Activated T-cell treated with anti-CD3 and anti-CD28 coated beads, Interleukin-2, amount 50 U/mL, for 48 hours (primary cell): ENCODE measurements around the gene SLMAP.

ENCODE experiments used
- DNase-seq, 2 experiments: peaks; one replicate each; pipeline ENCODE4 v3.0.0-alpha.2; 2020

Gene SLMAP

DNA sequence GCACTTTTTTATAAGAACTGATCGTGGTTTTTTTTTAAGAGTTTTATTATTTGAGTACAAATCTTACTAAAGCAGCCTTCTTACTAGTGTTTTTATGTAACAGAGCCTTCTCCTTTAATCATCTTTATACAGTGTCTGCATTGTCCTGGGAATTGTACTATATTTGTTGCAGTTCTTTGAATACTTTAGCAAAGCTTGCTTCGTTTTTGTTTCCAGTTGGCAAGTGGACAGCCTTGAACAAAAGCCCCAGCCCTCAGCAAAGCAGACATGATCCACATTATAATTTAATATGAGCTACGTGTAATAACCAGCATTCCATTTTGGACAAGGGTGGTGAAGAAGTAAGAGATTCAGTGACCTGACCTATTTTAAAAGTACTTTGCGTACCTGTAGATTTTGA, 139.9 kb downstream of the SLMAP start:
- no peak for DNase-seq

DNA sequence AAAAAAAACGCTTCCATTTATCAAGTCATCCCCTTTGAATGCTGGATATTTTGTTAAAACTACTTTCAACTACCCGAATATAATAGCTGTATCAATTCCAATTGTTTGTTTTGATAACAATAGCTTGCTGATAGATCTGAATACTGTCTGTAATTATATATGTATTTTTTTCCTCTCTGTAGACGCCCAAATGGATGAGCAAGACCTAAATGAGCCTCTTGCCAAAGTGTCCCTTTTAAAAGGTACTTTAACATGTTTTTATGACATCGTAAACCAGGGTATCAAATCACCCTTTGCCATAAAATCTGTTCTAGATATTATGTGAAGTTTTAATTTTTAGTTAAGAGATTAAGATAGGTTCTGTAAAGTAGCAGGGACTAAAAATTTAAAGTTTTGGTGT, 140.6 kb downstream of the SLMAP start:
- no peak for DNase-seq

DNA sequence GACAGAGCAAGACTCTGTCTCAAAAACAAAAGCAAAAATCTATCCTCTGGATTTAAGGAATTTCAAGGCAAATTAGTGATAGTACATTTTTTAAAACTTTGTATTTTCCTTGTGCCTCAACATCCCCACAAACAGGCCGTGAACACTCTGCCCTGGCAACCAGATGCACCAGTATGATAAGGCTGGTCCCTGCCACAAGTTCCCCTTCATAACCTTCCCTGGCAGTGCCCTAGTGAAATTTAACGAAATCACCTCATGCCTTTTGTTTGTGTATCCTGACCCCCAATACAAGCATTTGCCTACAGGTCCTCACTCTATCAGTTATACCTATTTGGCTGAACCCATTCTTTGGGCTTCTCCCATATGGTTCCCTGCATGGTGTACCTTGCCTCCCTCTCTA, 144.7 kb downstream of the SLMAP start:
- no peak for DNase-seq

DNA sequence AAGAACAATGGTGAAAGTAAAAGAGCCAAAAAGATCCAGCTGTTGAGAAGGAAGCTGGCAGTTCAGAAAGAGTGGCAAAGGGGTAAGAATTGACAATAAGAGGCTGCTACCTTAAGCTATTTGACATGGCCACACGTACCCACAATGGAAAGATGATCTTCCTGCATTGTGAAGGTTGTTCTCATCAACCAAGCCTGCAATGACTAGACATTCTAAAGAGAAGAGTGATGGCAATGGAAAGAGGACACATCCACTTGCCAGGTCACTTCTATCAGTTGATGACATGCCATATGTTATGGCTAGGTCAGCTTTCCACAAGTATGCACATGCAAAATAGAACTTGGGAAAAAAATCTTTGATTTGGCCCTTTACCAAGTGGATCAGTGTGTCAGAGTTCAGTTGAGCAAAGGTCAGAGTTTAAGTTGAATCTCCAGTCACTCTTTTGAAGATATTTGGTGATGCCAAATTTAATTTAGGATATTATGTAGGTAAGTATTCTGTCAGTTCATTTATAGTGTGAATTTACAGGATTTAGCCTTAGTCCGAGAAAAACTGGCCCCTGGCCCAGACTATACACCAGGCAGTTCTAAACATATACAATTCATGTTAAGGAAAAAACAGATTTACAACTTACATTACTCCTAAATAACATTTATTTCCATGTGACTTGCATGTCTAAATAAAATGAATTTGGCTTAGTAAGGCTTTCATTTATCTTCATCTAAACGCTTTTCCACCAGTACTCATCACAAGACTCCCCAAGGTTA, 147.2 kb downstream of the SLMAP start:
- DNase-seq = no peak

DNA sequence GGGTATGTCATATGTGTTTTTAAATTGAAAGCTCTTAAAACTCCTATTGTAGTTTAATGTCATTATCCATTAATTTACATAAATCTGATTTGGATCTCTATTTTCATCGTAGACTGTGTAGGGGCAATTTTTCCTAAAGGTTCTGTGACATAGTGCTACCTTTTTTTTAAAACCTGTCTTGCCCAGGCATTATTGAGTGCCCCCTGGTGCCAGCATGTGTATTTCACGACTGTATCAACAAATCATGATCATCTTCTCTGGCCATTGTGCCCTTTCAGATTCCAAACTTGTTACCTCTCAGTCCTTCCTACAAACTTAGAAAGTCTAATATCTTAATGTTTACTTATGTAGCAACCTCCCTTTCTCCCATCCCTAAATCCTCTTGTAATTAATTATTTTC, 154.9 kb downstream of the SLMAP start:
- peak; percentile 21 to 25 for DNase-seq

DNA sequence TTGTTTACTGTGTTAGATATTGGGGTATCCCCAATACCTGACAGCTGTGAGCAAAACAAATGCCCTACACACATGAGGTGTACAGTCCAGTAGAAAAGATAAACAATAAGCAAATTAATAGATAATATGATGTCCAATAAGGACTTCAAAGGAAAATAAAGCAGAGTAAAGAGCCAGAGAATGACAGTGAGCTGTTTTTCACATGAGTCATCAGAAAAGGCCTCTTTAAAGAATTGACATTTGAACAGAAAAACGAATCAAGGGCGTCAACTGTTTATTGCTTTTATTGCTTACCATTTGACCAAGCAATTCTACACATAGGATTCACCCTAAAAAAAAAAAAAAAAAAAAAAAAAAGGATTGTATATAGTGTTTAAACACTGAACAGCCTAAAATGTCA, 155.5 kb downstream of the SLMAP start:
- DNase-seq = no peak

DNA sequence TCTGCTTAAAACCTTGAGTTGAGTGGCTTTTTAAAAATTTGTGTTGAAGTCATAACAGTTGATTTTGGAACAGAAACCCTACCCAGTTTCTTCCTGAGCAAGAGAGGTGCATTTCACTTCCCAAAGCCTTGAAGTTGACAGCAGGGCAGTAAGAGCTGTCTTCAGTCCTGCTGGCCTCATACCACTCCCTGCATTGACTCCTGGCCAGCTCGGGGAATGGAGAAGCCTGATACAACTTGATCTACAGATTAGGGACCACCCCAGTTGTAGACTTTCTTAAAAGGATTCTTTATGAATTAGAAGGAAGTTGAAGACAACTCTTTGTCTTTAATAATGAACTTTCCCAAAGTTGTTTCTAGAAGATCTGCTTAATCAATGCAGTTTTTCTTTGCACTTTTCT, 161.5 kb downstream of the SLMAP start:
- DNase-seq = no peak

DNA sequence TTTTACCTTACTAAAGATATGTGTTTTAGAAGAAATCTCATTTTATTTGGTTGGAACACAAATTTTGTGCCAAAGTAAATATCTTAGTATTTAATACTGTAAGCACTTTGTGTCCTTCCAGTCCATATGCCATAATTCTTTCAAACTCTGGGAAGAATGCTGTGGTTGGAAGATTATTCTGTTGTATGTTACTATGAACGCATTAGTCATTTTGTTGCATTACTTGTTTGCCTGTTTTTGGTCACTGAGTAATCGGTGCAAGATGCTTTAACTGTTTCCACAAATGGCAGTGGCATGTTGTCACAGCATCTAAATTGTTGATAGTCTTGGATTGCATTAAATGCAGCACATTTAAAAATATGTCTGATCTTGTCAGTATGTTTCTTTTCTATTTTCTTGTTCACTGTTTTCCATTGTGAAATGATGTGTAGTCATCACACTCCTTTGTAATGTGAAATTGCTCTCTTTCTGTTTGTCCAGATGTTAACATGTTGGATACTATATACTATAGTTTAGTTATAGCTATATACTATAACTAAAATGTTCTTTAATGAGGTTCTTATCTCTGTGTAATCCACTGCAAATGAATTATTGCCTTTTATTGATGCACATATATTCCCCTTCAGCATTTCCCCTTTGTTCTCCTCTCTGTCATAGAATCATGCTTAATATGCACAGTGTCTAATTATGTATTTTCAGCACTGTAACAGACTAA, 162.2 kb downstream of the SLMAP start:
- no peak for DNase-seq

DNA sequence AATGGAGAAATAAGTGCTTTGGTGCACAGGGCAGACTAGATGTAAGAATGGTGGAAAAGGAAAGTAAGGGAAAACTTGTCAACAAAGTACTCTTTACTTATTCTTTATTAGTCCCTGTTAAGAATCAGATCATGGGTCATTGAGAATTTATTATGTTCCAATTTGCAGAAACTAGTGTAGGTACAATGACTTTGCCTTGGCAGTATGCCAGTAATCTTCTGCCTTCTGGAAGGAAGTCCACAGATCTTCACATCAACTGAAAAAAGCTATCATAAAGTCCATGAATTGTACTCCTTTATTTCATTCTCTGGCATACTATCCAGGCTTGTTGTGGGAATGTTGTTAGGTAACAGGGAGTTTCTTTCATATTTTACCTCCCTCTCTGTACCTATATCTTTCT, 163.9 kb downstream of the SLMAP start:
- DNase-seq = no peak

DNA sequence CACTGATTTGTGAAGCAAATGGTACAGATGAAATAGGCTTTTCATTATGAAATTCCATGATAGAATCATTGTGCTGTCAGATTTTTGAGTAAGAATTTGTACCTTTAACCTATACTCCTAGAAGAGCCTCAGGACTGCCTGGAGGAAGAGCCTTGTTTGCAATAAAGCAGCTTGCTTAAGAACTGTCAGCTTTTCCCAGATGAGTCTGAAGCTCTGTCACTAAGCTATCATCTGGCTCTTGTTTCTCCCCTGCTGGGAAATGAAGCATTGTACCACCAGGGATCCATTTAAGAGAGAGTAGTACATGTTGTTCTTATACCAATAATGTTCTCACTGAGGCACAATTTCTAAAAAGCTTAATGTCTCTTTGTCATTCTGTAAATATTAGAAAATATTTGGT, 167.0 kb downstream of the SLMAP start:
- no peak for DNase-seq

DNA sequence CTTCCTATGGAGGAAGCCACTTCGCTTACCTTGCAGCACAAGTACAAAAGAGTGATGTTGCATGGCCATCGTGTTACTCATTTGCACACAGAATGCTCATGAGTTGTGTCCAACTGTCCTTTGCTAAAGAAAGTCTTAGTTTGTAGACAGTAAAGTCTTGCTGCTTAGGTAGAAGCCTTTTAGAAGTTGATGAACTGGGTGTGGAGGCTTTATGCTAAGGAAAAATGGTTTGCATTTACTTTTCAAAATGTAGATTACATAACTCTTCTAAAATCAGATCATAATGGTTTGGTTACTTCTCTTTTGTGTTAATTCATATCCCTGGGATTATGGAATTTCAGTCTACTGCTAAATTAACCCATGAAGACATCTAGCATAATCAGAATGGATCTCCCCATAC, 167.6 kb downstream of the SLMAP start:
- DNase-seq = no peak

DNA sequence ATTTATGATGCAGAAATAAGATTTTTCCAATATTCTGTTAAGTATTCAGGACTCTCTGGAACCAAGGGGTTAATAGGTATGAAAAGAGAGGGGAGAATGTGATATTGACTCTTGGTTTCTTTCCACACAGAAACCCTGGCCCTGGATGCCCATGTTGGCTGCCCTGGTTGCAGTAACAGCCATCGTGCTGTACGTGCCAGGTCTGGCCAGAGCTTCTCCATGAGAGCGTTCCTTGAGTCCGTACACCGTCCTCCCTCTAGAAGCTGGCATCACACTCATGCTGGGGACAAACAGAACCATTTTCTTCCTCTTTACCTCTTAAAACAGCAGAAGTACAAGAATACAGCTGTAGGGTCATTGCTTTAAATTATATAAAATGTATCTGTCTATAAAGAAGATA, 171.1 kb downstream of the SLMAP start:
- no peak for DNase-seq

DNA sequence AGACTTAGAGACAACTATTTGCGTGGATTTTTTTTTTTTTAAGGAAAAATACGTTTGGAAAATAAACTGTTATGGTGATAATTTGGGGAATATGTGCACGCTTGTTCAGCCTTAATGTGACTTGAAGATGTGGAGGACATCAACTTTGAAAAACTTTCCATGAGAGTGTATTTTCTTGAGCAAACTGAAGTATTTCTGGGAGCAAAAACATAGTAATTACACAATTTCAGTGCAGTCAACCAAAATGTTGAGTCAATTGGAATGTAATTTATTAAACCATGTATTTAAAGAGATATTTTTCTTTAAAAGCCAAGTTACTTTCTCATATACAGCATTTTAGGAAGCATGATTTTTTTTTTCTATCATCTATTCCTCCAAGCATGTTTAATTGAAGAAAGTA, 171.8 kb downstream of the SLMAP start:
- no peak for DNase-seq

DNA sequence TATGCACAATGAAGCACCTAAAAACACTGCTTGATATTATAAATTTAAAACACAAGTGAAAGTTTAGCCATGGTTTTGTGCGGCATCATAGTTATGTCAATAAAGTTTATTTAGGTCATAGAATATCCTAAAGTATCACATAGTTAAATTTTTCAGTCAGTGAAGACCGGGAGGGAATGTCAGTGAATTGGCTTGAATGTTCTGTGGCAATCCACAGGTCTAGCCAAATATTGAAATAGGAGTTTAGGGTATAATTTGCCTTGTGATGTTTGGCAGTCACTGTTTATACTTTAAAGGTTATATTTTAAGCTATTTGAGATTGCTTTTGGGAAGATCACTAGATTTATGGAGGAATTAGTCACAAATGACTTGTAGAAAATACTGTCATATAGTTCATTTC, 172.4 kb downstream of the SLMAP start:
- no peak for DNase-seq

DNA sequence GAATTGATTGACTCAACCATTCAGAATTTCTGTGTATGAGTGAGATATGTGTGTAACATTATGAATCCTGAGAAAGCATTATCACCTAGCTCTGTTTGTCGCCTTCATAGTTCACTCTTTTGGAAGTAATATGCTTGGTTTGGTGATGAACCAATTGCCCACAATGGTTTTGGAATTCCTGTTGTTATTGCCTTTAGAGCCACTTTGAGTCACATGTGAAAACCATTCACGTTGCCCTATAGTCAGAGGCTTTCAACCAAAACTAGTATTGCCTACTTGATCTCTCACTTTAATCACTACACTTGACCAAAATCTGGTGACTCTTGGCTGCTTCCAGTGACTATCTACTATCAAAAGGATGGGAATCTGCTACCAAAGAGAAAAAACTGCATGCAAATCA, 173.9 kb downstream of the SLMAP start:
- no peak for DNase-seq

DNA sequence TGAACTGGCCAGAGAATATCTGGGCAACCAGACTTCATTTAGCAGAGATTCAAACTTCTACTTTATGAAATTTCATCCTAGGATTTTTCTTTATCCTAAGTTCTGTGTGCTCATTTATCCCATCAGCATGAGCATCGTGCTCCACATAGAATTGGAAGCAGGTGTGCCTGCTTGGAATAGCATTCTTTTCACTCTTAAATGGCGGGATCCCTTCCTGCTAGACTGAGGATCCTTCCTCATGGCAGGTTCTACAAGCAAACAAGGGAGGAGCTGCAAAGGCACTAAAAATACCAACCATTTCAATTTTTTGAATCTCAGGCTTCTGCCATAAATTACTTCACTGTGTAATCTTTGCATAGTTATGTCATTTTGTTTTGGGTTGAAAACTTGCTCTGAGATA, 177.5 kb downstream of the SLMAP start:
- no peak for DNase-seq

DNA sequence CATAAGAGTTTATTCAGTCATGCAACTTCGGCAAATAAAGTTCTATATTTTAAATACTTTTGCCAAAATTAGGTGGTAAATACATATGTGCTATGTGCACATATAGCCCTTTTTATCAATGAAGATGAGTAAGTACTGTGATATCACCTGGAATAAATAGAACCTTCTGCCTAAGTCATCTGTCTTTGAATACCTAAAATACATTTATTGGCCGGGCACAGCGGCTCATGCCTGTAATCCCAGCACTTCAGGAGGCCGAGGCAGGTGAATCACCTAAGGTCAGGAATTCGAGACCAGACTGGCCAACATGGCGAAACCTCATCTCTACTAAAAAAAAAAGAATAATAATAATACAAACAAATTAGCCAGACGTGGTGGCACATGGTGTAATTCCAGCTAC, 178.3 kb downstream of the SLMAP start:
- no peak for DNase-seq

DNA sequence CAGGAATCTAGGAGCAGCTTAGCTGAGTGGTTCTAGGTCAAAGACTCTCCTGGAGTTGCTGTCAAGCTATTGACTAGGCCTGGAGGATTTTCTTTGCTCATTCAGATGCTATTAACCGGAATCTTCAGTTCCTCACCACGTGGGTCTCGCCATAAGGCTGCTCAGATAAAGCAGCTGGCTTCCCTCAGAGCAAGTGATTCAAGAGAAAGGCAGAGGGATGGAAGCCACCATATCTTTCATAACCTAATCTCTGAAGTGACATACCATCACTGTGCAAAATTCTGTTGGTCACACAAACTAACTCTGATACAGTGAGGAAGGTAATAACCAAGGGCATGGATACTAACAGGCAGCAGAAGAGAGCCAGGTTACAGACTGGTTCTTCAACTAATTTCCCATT, 179.4 kb downstream of the SLMAP start:
- DNase-seq = no peak

DNA sequence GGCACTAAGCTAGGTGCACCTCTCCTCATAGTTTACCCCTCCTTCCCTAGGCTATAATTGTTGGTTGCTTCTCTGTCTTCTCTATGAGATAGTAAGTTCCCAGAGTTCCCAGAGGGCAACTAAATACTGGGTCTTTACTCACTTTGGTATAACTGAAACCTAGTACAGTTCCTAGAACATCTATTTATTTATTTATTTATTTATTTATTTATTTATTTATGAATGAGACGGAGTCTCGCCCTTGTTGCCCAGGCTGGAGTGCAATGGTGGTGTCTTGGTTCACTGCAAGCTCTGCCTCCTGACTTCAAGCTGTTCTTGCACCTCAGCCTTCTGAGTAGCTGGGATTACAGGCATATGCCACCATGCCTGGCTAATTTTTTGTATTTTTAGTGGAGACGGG, 181.0 kb downstream of the SLMAP start:
- DNase-seq = no peak

DNA sequence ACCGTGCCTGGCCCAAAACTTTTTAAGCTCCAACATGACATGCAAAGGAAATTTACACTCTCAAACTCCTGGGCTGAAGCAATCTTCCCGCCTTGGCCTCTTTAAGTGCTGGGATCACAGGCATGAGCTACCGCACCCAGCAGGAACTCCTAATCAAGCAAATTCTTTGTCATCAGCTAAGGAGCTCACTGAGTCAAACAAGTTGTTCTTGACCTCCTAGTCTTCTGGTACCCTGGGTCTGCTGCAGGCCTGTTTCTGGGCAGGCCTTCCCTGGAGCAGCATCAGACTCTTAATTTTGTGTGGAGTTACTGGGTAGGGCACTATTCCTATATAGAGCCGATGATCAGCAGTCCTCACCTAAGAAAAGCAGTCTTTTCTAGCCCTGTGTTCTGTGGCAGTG, 183.7 kb downstream of the SLMAP start:
- no peak for DNase-seq

DNA sequence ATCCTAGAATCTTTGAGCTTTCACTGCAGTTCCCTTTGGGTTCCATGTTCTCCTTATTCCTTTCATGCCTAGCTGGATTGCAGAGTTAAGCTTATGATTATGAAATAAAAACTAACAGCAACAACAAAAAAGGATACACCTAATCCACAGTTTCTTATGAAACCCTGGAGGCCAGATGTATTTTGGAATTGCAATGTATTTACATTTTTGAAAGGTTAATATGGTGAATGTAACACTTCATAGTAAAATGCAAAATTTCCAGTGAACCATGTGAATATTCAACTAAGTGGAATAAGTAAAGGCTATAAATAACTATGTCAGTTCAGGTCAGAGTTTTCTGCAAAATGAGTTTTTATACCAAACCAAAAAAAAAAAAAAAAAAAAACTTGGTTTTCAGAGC, 186.3 kb downstream of the SLMAP start:
- DNase-seq = no peak

DNA sequence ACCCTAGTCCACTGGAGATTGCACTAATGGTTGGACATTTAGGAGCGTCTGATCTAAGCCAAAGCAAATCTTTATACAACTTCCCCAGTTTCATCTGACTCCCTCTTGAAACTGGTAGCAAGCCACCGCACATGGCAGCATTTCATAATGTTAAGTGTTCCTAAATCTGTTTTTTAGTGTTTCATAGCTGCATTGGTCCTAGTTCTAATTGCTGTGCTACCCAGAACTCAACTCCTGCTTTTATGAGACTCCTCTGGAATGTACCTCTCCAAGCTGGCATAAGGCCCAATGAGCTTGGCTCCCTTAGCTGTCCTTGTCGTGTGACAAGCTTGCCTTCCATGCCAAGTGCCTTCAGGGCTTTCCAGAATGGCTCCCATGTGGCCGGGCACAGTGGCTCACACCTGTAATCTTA, 186.8 kb downstream of the SLMAP start:
- DNase-seq = no peak

DNA sequence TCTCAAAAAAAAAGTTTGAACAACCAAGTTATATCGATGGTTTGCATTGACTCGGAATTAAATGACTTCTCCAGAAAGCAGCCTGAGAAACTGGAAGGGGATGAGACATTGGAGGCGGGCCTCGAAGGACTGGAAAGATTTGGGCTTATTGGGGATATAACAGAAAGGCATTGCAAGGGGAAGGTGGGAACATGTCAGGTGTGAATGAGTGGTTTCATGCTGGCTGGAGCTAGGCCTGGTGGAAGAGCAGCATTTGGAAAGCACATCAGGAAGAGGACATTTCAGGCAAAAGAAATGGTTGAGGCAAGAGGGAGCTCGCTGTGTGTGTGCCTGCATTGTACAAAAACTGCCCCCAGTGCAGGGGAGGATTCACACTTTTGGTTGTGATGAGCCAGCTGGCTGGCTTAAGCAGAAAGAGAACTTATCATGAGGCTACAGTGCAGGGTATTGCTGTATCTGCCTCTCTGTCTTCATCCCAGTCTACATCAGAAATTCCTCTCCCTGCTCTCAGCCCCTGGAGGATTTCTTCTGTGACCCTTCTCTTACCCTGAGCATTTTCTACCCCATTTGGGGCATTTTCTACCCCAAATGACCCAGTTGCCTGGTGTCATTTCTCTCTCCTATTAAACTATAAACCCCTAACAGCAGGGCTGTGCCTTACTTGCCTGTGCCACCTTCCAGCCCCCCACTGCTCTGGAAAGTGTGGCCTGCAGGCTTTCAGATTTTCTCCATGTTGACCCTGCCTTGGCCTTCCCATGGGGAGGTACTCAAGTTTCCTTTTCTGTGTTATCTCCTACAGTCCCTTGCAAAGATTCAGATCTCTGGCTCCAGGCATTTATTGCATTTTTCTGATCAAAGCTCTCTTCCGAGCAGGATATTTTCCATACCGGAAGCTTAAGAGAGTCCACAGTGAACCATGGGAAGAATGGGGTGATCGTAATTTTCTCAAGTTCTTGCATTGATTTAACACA, 187.7 kb downstream of the SLMAP start:
- DNase-seq = no peak

DNA sequence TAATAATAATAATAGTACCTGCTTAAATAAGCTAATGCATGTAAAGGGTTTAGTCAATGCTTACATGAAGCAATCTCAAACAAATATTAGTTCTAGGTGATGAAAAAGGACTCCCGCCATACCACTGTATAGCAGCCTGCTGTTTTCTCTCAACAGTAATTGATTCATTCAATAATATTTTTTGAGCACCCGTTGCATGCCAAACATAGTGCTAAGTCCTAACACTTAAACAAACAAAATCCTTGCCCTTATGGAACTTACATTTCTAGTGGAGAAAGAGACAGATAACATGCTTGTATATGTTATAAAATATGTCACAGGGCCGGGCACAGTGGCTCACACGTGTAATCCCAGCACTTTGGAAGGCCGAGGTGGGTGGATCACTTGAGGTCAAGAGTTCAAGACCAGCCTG, 190.9 kb downstream of the SLMAP start:
- no peak for DNase-seq
